ENCODE data around the gene GALNT18. TPM values are rescaled to one million over a fixed set of nuclear protein-coding genes. Genes with fewer than 3 reads are reported as not detected.
A peak's percentile ranks its signal among the peaks of the same experiment; 100 is the strongest.

Gene GALNT18
- total RNA-seq, 1 experiment from 2014 or later = 1.7 TPM

- H3K27me3 ChIP-seq (ENCODE audit: insufficient read depth, low read length) = no peaks in the 10 kb centered on the region
- H2BK5ac ChIP-seq (ENCODE audit: insufficient read length, low read length) = no peak overlapping the region
- H3K36me3 Mint-ChIP-seq (ENCODE audit: insufficient read depth in 1 of 3, low read depth in 3 of 3) = no peaks in the 10 kb centered on the region
- no peak overlapping the region for H2AFZ ChIP-seq (ENCODE audit: low read length)
- H4K8ac ChIP-seq (replicated peaks; ENCODE audit: insufficient read length, low read depth, low read length) = no peak overlapping the region
- H3K27ac Mint-ChIP-seq = no peak overlapping the region
- no peaks in the 10 kb centered on the region for H3K79me1 ChIP-seq (ENCODE audit: insufficient read depth, low read depth, low read length, poor library complexity, severe bottlenecking)
- H2BK120ac ChIP-seq (ENCODE audit: low read depth, low read length, poor library complexity, severe bottlenecking) = no peak overlapping the region
- no peak overlapping the region for H3K4me3 Mint-ChIP-seq
- H3K9me3 ChIP-seq (ENCODE audit: control insufficient read depth, low read depth, low read length) = no peaks in the 10 kb centered on the region
- H4K20me1 ChIP-seq (ENCODE audit: control insufficient read depth, insufficient read depth, insufficient read length) = no peaks in the 10 kb centered on the region
- H3K4ac ChIP-seq (ENCODE audit: low read depth, low read length) = no peak overlapping the region
- DNase-seq = peak; percentile 60
- no peak overlapping the region for H2BK15ac ChIP-seq (ENCODE audit: low read depth, low read length)
- no peak overlapping the region for H3K4me2 ChIP-seq (ENCODE audit: insufficient read depth, insufficient read length, low read length)
- H3K27ac ChIP-seq (ENCODE audit: insufficient read length, low read depth, low read length) = no peak overlapping the region
- H2BK12ac ChIP-seq (ENCODE audit: insufficient read length, low read depth, low read length) = no peak overlapping the region
- no peak overlapping the region for H3K9ac ChIP-seq (ENCODE audit: extremely low read depth, insufficient read length, low read length)
- no peak overlapping the region for H3K56ac ChIP-seq (ENCODE audit: insufficient read length, low read depth, low read length)
- H3K79me2 ChIP-seq (ENCODE audit: insufficient read depth, low read length) = no peaks in the 10 kb centered on the region
- H3K18ac ChIP-seq (ENCODE audit: insufficient read length, low read depth, low read length) = no peak overlapping the region
- H3K23me2 ChIP-seq (ENCODE audit: insufficient read length, low read depth, low read length, poor library complexity, severe bottlenecking) = no peaks in the 10 kb centered on the region
- H3K27me3 Mint-ChIP-seq (ENCODE audit: low read depth) = peaks cover 1% of the 10 kb centered on the region; the same call in 1 of the 2 replicates
- peaks cover 20 to 22% of the 10 kb centered on the region in 2 experiments for H3K4me1 Mint-ChIP-seq
- H4K91ac ChIP-seq (ENCODE audit: insufficient read length, low read depth, low read length) = no peak overlapping the region
- no peaks in the 10 kb centered on the region for H3K9me3 Mint-ChIP-seq
- no peak overlapping the region for H2BK20ac ChIP-seq (ENCODE audit: low read depth, low read length, poor library complexity, severe bottlenecking)
- no peak overlapping the region for H2AK5ac ChIP-seq (ENCODE audit: insufficient read length, low read length)
- no CpG with 5 or more reads among the region's 9 CpGs for WGBS (ENCODE audit: extremely low coverage, insufficient read length, low lambda C conversion rate)
- TF ChIP-seq CTCF (conservative IDR thresholded peaks at IDR 0.05) = no peak
- H3K4me1 ChIP-seq (ENCODE audit: insufficient read depth, low read length) = peaks cover 2% of the 10 kb centered on the region; the same call in 1 of the 2 replicates
- H4K5ac ChIP-seq (ENCODE audit: insufficient read length, low read depth, low read length) = no peak overlapping the region
- H3K23ac ChIP-seq (ENCODE audit: insufficient read length, low read depth, low read length) = no peak overlapping the region
- H3T11ph ChIP-seq (ENCODE audit: low read length) = no peak overlapping the region
- no peak overlapping the region for H3K14ac ChIP-seq (ENCODE audit: insufficient read depth, low read length)
Observed at GRCh38 chr11:11500744-11501487, 120.9 kb downstream of the GALNT18 start.
